ENCODE results near the gene ACAN. TPM values are rescaled to one million over a fixed set of nuclear protein-coding genes. Genes with fewer than 3 reads are reported as not detected.

The ACAN gene
- total and polyA plus RNA-seq, 9 of the 15 experiments (the other 6 are each of a cell fraction or from before 2014, with no cell fraction given): not detected

DNA sequence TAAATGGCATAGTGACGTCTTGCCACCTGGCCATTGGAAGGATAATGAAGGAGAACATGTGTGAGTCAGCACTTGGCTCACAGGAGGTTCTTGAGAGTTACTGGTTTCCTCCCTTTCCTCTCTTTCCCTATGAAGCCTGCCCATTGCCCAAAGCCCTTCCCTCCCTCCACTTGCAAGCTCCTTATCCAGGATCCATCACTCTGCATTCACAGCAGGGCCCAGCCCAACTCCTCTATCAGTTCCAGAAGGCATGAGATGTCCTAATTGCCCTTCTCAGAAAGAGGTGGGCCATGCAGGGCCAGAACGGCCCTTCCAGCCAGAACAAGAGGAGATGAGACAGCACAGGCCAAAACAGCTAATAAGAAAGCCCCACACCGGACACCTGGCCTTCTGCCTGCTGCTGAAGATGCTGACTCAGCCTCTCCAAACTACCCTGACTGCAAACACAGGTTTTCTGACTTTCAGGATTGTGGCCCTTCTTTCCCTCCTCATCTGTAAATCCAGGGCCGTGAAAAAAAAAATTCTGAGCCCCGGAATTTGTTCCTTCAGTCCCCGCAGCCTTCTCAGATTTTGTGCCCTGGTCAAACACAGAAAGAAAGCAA lies 62.4 kb downstream of the ACAN start (continued):
- TF ChIP-seq ZNF12 (CRISPR knock-in tag; IDR thresholded peaks at IDR 0.05) (no peak), MAFG (tag; conservative IDR thresholded peaks at IDR 0.05) (peak; percentile 86), ZBTB17 (CRISPR knock-in tag; IDR thresholded peaks at IDR 0.05) (peak; percentile 89; the same call in 1 of the 2 replicates), EP400 (IDR thresholded peaks at IDR 0.05) (peak; percentile 36; the same call in 1 of the 2 replicates), RCOR1 (IDR thresholded peaks at IDR 0.05; ENCODE audit: borderline replicate concordance in 1 of 2, low read depth in 2 of 2, low read length in 2 of 2) (0 out of 4 replicates have a peak, but pooled peaks of 1 of the 2 experiments have one; percentile 43), KAT7 (CRISPR knock-in tag; IDR thresholded peaks at IDR 0.05; ENCODE audit: borderline replicate concordance) (no peak), KDM1A (IDR thresholded peaks at IDR 0.05) (peak in 1 of 2 experiments; percentile 20; a peak in 1 of 4 replicates), CBX8 (IDR thresholded peaks at IDR 0.05; ENCODE audit: borderline replicate concordance, extremely low read depth, low read depth, low read length, poor library complexity, severe bottlenecking) (no peak), ELF1 (tag; IDR thresholded peaks at IDR 0.05) (no peak), LEF1 (IDR thresholded peaks at IDR 0.05) (no peak), RBM25 (IDR thresholded peaks at IDR 0.05; ENCODE audit: low read depth, low read length, severe bottlenecking) (no peak), ZNF224 (CRISPR knock-in tag; IDR thresholded peaks at IDR 0.05) (no peak), MEIS2 (IDR thresholded peaks at IDR 0.05; ENCODE audit: partially characterized antibody) (peak; percentile 22), NFXL1 (CRISPR knock-in tag; IDR thresholded peaks at IDR 0.05) (no peak), DPF2 (IDR thresholded peaks at IDR 0.05) (peak; percentile 41; the same call in 1 of the 2 replicates), ZNF347 (CRISPR knock-in tag; IDR thresholded peaks at IDR 0.05; ENCODE audit: low read depth) (no peak), MAFK (IDR thresholded peaks at IDR 0.05; ENCODE audit: low read length) (peak; percentile 85)
- TF ChIP-seq, protein P1, sequence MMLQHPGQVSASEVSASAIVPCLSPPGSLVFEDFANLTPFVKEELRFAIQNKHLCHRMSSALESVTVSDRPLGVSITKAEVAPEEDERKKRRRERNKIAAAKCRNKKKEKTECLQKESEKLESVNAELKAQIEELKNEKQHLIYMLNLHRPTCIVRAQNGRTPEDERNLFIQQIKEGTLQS (IDR thresholded peaks at IDR 0.05): 0 out of 2 replicates have a peak, but pooled peaks have one; percentile 28
- TF ChIP-seq, protein P1 (CRISPR knock-in tag; conservative IDR thresholded peaks at IDR 0.05): no peak
- TF ChIP-seq, protein P2, sequence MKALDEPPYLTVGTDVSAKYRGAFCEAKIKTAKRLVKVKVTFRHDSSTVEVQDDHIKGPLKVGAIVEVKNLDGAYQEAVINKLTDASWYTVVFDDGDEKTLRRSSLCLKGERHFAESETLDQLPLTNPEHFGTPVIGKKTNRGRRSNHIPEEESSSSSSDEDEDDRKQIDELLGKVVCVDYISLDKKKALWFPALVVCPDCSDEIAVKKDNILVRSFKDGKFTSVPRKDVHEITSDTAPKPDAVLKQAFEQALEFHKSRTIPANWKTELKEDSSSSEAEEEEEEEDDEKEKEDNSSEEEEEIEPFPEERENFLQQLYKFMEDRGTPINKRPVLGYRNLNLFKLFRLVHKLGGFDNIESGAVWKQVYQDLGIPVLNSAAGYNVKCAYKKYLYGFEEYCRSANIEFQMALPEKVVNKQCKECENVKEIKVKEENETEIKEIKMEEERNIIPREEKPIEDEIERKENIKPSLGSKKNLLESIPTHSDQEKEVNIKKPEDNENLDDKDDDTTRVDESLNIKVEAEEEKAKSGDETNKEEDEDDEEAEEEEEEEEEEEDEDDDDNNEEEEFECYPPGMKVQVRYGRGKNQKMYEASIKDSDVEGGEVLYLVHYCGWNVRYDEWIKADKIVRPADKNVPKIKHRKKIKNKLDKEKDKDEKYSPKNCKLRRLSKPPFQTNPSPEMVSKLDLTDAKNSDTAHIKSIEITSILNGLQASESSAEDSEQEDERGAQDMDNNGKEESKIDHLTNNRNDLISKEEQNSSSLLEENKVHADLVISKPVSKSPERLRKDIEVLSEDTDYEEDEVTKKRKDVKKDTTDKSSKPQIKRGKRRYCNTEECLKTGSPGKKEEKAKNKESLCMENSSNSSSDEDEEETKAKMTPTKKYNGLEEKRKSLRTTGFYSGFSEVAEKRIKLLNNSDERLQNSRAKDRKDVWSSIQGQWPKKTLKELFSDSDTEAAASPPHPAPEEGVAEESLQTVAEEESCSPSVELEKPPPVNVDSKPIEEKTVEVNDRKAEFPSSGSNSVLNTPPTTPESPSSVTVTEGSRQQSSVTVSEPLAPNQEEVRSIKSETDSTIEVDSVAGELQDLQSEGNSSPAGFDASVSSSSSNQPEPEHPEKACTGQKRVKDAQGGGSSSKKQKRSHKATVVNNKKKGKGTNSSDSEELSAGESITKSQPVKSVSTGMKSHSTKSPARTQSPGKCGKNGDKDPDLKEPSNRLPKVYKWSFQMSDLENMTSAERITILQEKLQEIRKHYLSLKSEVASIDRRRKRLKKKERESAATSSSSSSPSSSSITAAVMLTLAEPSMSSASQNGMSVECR (CRISPR knock-in tag; IDR thresholded peaks at IDR 0.05): no peak
- TF ChIP-seq, protein P3, sequence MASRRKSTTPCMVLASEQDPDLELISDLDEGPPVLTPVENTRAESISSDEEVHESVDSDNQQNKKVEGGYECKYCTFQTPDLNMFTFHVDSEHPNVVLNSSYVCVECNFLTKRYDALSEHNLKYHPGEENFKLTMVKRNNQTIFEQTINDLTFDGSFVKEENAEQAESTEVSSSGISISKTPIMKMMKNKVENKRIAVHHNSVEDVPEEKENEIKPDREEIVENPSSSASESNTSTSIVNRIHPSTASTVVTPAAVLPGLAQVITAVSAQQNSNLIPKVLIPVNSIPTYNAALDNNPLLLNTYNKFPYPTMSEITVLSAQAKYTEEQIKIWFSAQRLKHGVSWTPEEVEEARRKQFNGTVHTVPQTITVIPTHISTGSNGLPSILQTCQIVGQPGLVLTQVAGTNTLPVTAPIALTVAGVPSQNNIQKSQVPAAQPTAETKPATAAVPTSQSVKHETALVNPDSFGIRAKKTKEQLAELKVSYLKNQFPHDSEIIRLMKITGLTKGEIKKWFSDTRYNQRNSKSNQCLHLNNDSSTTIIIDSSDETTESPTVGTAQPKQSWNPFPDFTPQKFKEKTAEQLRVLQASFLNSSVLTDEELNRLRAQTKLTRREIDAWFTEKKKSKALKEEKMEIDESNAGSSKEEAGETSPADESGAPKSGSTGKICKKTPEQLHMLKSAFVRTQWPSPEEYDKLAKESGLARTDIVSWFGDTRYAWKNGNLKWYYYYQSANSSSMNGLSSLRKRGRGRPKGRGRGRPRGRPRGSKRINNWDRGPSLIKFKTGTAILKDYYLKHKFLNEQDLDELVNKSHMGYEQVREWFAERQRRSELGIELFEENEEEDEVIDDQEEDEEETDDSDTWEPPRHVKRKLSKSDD (conservative IDR thresholded peaks at IDR 0.05; ENCODE audit: low read length): no peak

Data from K562 (cell line).